HFFc6 (cell line): ENCODE results near the gene KPNA2. TPM values are rescaled to one million over a fixed set of nuclear protein-coding genes. Genes with fewer than 3 reads are reported as not detected.
A peak's percentile ranks its signal among the peaks of the same experiment; 100 is the strongest.
"Not testable (repeated sequence)": the region's sequence is repeated elsewhere in the genome, so short reads cannot be mapped to it uniquely, and the experiment has no call there.

ENCODE experiments used
- DNase-seq: peaks from one replicate; pipeline ENCODE4 v3.0.0-alpha.2; 2018
- H3K27ac Mint-ChIP-seq: 2 replicates; pipeline ENCODE4 v1.8.0; 2020; ENCODE audit warnings: mild to moderate bottlenecking, mixed read lengths
- H3K27me3 Mint-ChIP-seq: 2 replicates; pipeline ENCODE4 v1.8.0; 2021; ENCODE audit warnings: mild to moderate bottlenecking, moderate library complexity, mixed read lengths; ENCODE audit not compliant: insufficient read depth
- H3K36me3 Mint-ChIP-seq: 2 replicates; pipeline ENCODE4 v1.8.0; 2021; ENCODE audit warnings: low read depth, mixed read lengths
- H3K4me1 Mint-ChIP-seq: 2 replicates; pipeline ENCODE4 v1.8.0; 2020; ENCODE audit warnings: low read depth, mixed read lengths
- H3K4me3 Mint-ChIP-seq: 2 replicates; pipeline ENCODE4 v1.8.0; 2020; ENCODE audit warnings: mild to moderate bottlenecking, moderate library complexity, mixed read lengths
- H3K9me3 Mint-ChIP-seq: 2 replicates; pipeline ENCODE4 v1.8.0; 2020; ENCODE audit warnings: mild to moderate bottlenecking, mixed read lengths
- CTCF ChIP-seq: fragments of 200-600 bp; sonication (generic); IDR thresholded peaks from 2 replicates; pipeline ENCODE4 v1.5.0; 2021; ENCODE audit warnings: antibody characterized with exemption, mild to moderate bottlenecking
- total RNA-seq, 6 experiments: library from RNA; stranded (reverse); fragmentation: NEBNext Ultra II Directional; extraction: Animal tissue kit (Norgen Biotek cat#: 25700); gene quantifications; 2 replicates in 1 of 6; 3 replicates in 5 of 6; pipeline ENCODE4 v1.2.3, GENCODE V29; 2021

KPNA2 gene
- total RNA-seq, 6 experiments from 2014 or later = 152 to 296 (median 277) TPM

- H3K4me3 Mint-ChIP-seq = peak overlapping the region; percentile 87
- peak; percentile 88 for DNase-seq
- H3K4me1 Mint-ChIP-seq = peaks cover 33% of the 10 kb centered on the region
- no peaks in the 10 kb centered on the region for H3K9me3 Mint-ChIP-seq
- H3K36me3 Mint-ChIP-seq = no peaks in the 10 kb centered on the region
- no peak for TF ChIP-seq CTCF
- H3K27ac Mint-ChIP-seq = peak overlapping the region; percentile 75
- H3K27me3 Mint-ChIP-seq = no peaks in the 10 kb centered on the region; the same call in 1 of the 2 replicates
Observed at GRCh38 chr17:67994817-67995569, 40.5 kb upstream of the KPNA2 start.

GRCh38 chr17:67995570-67996263 is 39.8 kb upstream of the KPNA2 start:
- H3K36me3 Mint-ChIP-seq = no peaks in the 10 kb centered on the region

GRCh38 chr17:67996301-67997171 is 39.0 kb upstream of the KPNA2 start, which contains the start of gene C17orf58:
Gene C17orf58, minus strand, starts transcription at chr17:67996469. Its CDS starts 271 bp downstream, at chr17:67996198.
- not testable (repeated sequence) for H3K9me3 Mint-ChIP-seq, DNase-seq, H3K36me3 Mint-ChIP-seq, H3K27me3 Mint-ChIP-seq
- H3K27ac Mint-ChIP-seq = peak within 1 kb of the TSS; percentile 75
- H3K4me3 Mint-ChIP-seq = peak within 1 kb of the TSS; percentile 87
- H3K4me1 Mint-ChIP-seq = peaks cover 33% of the 10 kb centered on the region

More at GRCh38 chr17:67995570-67996263, 39.8 kb upstream of the KPNA2 start:
- DNase-seq = no peak
- peaks cover 33% of the 10 kb centered on the region for H3K4me1 Mint-ChIP-seq
- no peaks in the 10 kb centered on the region for H3K9me3 Mint-ChIP-seq
- H3K27me3 Mint-ChIP-seq = no peaks in the 10 kb centered on the region; the same call in 1 of the 2 replicates
- H3K27ac Mint-ChIP-seq = peak overlapping the region; percentile 75
- TF ChIP-seq CTCF = peak; percentile 54
- peak overlapping the region; percentile 87 for H3K4me3 Mint-ChIP-seq

GRCh38 chr17:67998466-67998865 is 37.1 kb upstream of the KPNA2 start:
- DNase-seq = no peak
- H3K4me3 Mint-ChIP-seq = no peak overlapping the region
- H3K27ac Mint-ChIP-seq = no peak overlapping the region
- H3K36me3 Mint-ChIP-seq = no peaks in the 10 kb centered on the region
- no peaks in the 10 kb centered on the region for H3K9me3 Mint-ChIP-seq
- H3K4me1 Mint-ChIP-seq = peaks cover 28% of the 10 kb centered on the region
- H3K27me3 Mint-ChIP-seq = no peaks in the 10 kb centered on the region
- no peak for TF ChIP-seq CTCF

GRCh38 chr17:67999291-67999911 is 36.1 kb upstream of the KPNA2 start:
- Mint-ChIP-seq H3K27ac (no peak overlapping the region), H3K27me3 (no peaks in the 10 kb centered on the region), H3K4me3 (no peak overlapping the region), H3K4me1 (peaks cover 23% of the 10 kb centered on the region), H3K9me3 (no peaks in the 10 kb centered on the region), H3K36me3 (no peaks in the 10 kb centered on the region)
- TF ChIP-seq CTCF = no peak
- DNase-seq = peak; percentile 27
